GM18861 (cell line): ENCODE measurements around the gene GNG10.
A peak's percentile ranks its signal among the peaks of the same experiment; 100 is the strongest.
"Not testable (repeated sequence)": the region's sequence is repeated elsewhere in the genome, so short reads cannot be mapped to it uniquely, and the experiment has no call there.

Source experiments
- ATAC-seq: cut with Tn5 transposase; IDR thresholded peaks from one replicate; pipeline ENCODE4 v1.9.1; 2021; ENCODE audit not compliant: unreplicated experiment

The GNG10 gene

DNA sequence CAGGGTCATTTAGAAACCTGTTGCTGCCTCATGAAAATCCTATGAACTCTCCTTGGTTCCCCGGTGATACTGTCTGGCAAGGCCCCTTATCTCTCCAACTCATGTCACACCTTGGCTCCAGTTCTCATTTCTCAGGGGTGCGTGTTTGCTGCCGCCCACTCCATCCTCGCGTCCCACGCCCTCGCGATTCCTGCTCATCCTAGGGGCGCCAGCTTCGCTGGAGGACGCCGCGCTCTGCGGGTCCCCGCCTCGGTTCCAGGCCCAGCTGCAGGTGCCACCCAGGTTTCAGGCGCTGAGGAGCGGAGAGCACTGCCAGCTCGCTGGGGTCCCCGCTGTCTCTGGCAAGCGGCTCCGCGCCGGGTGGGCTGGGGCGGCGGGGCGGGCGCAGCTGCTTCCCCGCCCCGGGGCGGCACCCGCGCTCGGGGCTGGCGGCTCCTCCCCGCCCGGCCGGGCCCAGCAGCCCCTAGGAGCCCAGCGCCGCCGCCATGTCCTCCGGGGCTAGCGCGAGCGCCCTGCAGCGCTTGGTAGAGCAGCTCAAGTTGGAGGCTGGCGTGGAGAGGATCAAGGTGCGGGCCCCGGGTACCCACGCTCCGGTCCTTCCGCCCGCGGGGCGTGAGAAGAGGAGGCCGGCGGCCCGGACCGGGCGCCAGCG lies at the start of gene GNG10:
GNG10 (plus strand) TSS at position 456 of the 652 bp plus-strand sequence; CDS start at position 486, 30 bp downstream.
- peak; percentile 68 for ATAC-seq

DNA sequence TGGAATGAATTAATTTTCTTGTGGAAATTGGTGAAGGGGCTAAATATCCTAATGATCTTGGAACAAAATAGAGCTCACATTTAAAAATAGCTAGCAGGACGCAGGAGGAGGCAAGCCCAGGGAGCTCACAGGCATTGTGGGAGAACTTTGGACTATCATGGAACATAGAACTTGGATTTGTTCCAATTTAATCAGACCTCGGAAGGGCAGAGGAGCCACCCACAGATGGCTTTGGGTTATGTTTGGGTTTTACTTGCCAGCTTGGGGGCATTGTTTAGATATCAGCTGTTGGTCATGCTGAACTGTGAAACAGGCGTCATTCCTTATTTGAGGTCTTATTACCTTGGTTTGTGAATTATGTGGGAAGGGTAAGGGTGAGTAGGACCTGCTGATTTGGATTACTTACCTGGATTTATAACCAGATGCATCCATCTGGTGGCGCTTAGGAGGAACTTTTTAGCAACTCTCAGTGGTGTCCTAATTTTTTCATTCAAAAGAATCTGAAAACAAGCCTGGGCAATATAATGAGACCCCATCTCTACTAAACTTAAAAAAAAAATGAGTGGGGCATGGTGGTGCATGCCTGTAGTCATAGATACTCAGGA lies 47.9 kb upstream of the GNG10 start:
- no peak for ATAC-seq

DNA sequence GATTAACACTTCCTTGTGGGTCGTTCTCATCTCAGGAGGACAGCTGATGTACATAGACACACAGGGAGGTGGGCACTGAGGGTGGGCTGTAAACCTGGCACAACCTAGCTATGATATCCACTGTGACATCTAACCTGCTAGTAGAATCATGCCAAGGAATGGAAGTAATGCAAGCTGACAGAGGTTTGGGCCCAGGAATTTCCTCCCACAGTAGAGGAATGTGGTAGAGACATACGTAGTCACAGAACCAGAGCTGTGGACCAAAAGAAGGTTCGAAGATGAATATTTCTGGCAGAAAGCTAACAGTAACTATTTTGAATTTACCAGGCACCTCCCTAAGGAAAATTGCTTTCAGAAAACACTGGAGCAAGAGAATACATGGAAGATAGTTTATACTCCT lies 45.5 kb upstream of the GNG10 start:
- no peak for ATAC-seq

DNA sequence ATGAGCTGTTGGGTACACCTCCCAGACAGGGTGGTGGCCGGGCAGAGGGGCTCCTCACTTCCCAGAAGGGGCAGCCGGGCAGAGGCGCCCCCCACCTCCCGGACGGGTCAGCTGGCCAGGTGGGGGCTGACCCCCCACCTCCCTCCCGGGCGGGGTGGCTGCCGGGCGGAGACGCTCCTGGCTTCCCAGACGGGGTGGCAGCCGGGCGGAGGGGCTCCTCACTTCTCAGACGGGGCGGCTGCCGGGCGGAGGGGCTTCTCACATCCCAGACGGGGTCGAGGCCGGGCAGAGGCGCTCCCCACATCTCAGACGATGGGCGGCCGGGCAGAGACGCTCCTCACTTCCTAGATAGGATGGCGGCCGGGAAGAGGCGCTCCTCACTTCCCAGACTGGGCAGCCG lies 44.1 kb upstream of the GNG10 start:
- ATAC-seq: not testable (repeated sequence)

DNA sequence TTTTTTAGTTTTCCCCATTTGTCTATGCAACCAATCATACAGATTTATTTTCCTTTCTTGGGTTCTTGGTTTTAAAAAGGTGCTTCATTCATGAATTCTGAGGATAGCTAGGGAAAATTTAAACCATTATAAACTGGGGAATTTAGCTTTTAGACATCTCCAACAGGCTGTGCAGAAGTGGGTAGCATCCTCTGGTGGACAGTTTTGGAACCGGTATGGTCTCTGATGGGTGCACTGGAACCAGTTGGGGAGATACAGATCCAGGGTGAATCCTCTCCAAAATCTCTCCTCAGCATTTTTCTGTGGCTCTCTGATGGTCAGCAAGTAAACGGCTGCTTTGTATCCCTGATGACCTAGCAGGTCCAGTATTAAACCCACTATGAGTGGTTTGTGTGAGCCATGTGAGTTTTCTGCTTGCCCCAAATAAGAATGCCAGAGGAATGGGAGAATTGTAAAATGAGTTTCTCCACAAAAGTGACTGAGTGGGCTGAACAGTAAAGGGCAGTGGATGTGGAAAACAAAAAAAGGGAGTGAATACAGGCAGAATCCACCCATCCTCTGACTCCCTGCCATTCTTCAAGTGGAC lies 39.4 kb upstream of the GNG10 start:
- no peak for ATAC-seq

DNA sequence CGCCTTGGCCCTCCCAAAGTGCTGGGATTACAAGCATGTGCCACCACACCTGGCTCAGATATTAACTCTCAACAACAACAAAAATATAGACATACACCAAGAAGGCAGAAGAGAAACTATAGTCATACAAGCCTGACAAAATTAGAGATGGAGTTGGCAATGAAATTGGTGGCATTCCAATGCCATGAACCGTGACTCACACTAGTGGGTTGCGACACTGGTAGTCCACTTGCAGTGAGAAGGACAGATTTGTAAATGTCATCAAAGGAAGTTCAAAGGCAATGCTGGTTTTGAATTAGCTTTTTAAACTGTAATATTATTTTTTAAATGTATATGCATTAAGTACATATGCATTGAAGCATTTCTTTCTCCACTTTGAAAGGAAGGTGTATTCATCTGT lies 38.8 kb upstream of the GNG10 start:
- no peak for ATAC-seq

DNA sequence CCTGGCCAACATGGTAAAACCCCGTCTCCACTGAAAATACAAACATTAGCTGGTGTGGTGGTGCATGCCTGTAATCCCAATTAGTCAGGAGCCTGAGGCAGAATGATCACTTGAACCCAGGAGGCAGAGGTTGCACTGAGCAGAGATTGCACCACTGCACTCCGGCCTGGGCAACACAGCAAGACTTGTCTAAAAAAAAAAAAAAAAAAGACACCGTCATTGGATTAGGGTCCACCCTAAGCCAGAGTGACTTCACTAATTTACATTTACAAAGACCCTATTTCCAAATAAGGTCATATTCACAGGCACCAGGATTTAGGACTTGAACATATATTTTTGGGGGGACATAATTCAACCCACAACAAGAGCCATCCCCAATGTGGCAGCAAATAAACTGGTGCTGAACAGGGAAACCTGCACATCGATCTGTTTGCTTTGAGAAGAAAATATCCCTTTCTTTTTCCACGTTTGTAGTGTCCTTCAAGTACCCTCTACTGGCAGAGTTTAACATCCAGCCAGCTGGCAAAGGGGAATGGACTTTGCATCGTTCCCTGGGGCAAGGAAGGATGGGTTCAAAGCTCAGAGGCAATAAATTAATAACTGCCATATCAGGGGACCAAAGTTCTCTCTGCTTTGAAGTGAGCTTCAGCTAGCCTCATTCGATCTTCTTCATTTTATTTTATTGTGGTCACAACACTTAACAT lies 34.0 kb upstream of the GNG10 start:
- ATAC-seq: no peak

DNA sequence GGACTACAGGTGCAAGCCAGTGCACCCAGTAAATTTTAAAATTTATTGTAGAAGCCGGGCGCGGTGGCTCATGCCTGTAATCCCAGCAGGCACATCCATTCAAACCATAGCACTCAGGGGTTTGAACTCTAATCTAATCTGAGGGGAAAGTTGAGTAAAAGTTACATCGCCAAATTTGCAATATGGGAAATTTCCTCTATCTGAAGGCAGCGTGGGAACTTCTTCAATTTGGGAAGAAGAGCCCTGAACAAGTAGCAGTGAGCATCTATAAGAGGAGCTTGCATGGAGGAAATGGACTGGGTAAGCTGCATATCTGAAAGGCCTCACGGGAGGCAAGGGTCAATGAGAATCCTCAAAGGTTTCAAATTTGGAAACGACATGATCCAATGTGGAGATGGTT lies 33.0 kb upstream of the GNG10 start:
- no peak for ATAC-seq

DNA sequence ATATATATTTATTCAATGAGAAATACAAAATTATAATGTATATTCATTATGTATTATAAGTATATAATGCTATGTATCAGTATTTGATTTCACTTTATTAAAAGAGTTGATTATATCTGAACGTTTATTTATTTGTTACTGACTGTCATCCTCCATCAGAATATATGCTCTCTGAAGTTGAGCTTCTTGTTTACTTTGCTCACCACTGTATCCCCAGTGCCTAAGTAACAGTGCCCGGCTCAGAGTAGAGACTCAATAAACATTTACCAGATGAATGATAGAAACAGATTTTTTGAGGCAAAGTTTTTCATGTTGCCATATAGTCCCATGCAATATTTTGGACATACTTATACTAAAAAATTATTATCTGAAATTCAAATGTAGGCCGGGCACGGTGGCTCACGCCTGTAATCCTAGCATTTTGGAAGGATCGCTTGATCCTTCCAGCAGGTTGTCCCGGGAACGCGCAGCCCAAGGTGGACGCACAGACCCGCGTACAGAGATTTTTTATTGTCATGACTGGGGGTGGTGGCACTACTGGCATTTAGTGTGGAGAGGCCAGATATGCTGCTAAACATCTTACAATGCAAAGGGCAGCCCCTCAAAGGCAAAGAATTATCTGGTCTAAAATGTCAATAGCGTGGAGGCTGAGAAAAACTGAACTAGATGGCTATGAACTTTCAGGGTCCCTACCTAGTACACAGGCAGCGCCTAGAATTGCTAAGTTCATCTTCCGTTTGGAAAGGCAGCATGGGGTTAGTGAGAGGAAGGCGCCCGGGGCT lies 31.0 kb upstream of the GNG10 start:
- peak; percentile 8 for ATAC-seq

DNA sequence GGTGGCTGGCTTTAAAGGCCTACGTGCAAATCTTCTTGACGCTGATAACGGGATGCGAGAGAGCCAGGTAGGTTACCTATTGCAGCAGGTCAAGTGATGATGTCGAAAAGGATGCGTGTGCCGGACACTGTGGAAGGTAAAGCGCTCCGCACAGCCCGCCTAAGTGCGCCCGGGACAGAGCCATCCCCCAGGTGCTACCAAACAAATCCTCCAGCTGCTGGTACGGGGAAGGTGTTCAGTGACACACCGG lies 30.5 kb upstream of the GNG10 start:
- no peak for ATAC-seq

DNA sequence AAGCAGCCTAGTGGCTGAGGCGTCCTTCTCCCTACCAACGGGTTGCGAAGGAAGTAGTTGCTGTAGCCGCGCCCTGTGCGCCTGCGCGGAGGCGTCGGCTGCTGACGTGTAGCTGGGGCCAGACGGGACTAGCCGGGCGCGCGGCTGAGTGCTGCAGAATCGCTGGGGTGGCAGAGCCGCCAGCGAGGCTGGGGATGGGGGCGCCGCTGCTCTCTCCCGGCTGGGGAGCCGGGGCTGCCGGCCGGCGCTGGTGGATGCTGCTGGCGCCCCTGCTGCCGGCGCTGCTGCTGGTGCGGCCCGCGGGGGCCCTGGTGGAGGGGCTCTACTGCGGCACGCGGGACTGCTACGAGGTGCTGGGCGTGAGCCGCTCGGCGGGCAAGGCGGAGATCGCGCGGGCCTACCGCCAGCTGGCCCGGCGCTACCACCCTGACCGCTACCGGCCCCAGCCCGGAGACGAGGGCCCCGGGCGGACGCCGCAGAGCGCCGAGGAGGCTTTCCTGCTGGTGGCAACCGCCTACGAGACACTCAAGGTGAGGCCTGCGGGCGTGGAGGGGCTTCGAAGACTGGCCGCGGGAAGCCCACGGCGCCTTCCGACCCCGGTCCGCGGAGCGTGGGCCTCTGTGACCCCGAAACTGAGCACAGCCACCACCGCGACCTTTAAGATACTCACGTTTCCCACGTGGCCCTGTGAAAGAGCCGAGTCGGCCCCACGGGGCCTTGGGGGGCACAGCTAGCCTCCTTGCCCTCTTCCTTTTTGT lies 30.0 kb upstream of the GNG10 start, which contains the start of gene DNAJC25:
DNAJC25 (plus strand) TSS at position 121 of the 758 bp plus-strand sequence; CDS start at position 195, 74 bp downstream.
- ATAC-seq: peak; percentile 96

DNA sequence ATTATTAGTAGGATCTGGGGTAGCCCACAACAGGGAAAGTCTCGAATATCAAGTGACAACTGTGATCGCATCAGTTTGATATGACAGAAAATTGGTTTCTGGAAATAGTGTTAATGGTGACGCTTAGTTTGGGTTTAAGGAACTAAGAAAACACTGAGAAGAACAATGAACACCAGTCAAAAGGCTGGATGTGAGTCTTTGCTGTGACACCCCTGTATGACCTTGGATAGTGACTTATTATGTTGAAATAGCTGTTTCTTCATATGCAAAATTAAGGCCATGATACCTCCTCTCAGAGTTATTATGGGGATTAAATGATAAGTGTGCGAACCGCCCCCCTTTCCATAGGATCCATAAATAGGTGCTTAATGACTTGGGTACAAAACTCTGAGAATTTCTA lies 29.3 kb upstream of the GNG10 start:
- no peak for ATAC-seq

DNA sequence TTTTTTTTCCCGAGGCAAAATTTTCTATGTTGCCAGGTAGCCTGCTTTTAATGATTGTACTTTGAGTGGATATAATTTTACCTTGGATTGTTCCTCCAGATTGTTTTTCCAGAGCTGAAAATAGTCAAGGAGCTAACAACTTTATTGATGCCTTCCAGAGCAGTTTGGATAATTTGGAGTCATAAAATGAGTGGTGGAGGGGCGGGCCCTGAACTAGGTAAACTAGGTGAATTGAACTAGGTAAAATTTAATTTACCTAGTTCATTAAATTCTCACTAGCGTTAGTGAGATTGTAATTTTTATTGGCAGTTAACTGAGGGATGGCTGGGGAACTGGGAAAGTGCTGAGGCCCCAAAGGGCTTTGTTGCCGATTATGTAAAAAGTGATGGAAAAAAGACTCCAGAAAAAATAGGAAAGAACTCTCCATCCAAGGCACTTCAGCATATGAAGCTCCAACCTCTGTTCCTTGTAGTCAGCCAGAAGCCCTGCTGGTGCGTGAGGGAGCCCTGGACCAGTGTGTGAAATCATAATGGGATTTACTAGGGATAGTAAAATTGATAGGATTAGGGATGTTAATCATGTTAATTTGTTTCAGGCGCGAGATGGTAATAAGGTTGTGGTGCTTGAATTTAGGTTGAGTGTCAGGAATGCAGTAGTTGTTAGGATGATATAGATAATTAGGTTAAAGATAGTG lies 28.6 kb upstream of the GNG10 start:
- no peak for ATAC-seq

DNA sequence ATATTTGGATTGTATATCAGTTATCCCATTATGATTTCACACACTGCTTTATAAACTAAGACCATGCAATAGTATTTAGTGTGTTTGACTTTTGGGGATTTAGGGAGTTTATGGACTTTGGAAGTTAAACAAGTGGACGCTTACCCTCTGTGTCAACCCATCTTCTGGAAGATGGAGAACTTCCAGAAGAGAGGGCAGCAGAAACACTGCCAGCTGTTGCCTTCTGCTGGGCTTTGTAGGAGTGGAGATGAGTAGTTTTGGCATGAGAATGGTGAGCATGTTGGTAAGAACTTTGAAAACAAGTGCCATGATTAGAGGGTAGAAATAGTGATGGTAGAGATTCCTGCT lies 28.0 kb upstream of the GNG10 start:
- no peak for ATAC-seq

DNA sequence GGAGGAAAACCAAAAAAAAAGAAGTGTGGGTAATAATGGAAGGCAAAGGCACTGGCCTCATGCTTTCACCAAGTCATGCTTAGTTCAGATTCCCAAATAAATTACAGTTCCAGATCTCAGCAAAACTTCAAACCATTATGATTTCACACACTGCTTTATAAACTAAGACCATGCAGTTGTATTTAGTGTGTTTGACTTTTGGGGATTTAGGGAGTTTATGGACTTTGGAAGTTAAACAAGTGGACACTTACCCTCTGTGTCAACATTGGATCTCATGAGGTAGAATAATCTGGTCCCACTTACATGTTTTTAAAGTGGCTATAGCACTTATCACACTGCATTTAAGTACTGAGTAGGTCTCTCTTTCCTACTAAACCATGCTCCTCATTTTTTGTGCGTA lies 26.5 kb upstream of the GNG10 start:
- no peak for ATAC-seq

DNA sequence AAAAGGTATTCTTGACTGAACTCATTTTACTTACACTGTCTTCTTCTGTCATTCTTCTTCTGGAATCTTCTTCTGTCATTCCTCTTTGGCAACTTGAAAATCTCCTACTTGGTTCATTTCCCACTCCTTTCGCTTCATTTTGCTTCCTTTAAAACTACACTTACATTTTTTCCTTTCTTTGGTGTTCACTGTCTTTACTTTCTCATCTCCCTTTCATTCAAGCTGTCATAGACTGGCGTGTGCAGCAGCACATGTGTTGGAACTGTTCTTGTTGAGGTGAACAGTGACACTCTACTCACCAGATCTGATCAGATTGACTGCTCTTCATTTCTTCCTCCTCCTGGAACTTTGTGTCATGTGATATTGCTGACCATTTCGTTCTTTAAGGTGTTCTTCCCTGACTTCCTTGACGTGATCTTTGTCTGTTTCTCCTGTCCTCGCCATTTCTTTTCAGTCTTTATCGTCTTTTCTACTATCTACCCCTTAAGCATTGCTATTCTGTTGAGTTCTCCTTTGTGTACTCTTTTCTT lies 23.9 kb upstream of the GNG10 start:
- no peak for ATAC-seq

DNA sequence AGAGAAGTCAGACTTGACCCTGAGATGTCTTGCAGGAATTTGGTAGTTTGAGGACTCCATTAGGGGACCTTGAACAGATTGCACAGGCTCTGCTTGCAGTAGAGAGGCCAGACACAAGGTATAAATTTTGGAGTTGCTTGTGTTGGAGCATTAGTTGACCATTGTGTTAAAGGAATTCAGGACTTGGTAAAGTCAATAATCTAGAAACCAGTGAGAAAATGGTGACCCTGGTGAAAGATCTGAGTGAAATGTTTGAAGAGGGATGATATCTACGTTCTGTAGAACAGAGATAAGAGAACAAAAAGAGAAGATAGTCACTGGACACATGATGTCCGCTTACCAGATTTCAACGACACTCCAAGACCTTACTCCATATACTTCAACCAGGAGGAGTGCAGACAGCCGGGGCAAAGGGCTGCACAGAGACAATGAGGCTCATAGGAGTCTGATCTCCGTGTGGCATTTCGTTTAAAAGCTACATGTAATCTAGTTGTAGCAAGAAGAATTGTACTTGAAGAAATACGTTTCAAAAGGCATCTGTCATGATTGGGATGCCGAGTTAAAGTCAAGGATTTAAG lies 17.1 kb upstream of the GNG10 start:
- no peak for ATAC-seq

DNA sequence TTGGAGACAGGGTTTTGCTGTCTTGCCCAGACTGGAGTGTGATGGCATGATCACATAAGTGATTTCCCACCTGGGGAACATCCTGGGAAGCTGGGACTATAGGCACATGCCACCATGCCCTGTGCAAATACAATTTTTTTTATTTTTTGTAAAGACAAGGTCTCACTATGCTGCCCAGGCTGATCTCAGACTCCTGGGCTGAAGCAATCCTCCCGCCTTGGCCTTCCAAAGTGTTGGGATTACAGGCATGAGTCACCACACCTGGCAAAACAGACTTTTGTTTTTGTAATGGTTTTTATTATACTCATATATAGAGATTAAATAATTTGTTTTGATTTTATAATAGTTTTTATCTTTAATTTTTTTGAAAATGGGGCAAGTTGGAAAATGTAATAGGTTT lies 15.6 kb upstream of the GNG10 start:
- ATAC-seq: no peak

DNA sequence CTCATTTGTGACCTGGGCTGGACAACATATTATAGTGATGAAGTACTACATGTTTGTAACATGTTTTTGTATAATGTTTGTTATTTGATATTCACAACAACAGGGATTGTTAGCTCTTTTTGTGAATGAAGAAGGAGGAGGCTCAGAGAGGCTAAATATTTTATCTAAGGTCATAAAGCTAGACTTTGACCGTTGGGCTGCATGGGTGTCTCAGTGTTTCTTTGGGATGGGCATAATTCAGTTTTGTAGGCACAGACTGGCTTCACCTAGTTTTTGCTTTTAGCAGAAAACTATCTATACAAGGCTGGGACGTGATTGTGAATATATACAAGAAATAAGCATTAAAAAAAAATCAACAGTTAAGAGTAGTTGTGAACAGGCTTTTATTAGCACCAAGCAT lies 15.0 kb upstream of the GNG10 start:
- no peak for ATAC-seq

DNA sequence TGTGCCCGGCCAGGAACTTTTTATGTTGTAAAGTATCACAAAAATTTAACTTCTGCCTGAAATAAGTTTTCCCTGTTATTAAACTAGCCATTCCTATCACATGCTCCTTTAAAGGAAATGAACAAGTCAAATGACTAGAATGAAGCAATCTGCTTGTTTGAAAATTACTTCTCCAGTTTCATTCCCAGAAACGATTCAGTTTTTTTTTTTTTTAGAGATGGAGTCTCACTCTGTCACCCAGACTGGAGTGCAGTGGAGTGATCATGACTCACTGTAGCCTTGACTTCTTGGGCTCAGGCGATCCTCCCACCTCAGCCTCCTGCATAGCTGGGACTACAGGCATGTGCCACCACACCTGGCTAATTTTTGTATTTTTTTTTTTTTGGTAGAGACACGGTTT lies 13.3 kb upstream of the GNG10 start:
- no peak for ATAC-seq
